Adipocyte (in vitro differentiated cells): ENCODE data around the gene PTPN14.

Experiments used
- DNase-seq: peaks from one replicate; pipeline ENCODE4 v3.0.0-alpha.2; 2015; ENCODE audit warnings: low read depth
- H3K27me3 ChIP-seq: replicated peaks from 2 replicates; pipeline ENCODE4 v1.7.0; 2013; ENCODE audit warnings: mild to moderate bottlenecking, low read length, moderate library complexity; ENCODE audit not compliant: control insufficient read depth, insufficient read depth
- H3K36me3 ChIP-seq: 2 replicates; pipeline ENCODE4 v1.7.0; 2013; ENCODE audit warnings: low read length, mild to moderate bottlenecking, moderate library complexity; ENCODE audit not compliant: control insufficient read depth, insufficient read depth, severe bottlenecking
- H3K4me1 ChIP-seq: 2 replicates; pipeline ENCODE4 v1.7.0; 2013; ENCODE audit warnings: mild to moderate bottlenecking, low read length, moderate library complexity; ENCODE audit not compliant: control insufficient read depth, insufficient read depth
- H3K4me3 ChIP-seq: 2 replicates; pipeline ENCODE4 v1.7.0; 2013; ENCODE audit warnings: mild to moderate bottlenecking, low read length, moderate library complexity
- H3K9ac ChIP-seq: 2 replicates; pipeline ENCODE4 v1.7.0; 2013; ENCODE audit warnings: mild to moderate bottlenecking, low read length, moderate library complexity
- H3K9me3 ChIP-seq: 2 replicates; pipeline ENCODE4 v1.7.0; 2013; ENCODE audit warnings: mild to moderate bottlenecking, low read length, moderate library complexity; ENCODE audit not compliant: control insufficient read depth

The PTPN14 gene

DNA sequence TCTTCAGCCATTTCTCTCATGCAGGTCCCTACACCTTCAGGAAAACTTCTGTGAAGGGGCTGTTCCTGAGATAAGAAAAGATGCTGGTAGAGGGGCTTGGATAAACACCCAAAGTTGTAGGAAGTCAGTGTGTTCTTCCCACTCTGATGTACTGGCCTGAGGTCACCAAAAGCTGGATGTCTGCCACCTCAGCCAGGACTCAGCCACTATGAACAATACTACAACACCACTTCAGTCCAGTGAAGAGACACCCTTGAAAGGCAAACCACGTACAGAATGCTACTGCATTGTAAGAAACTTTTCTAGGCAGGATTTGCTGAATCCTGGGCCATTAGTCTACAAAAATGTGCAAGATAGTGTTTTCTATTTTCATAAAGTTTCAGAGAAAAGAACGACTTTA, 2.4 kb downstream of the PTPN14 start:
- Histone ChIP-seq H3K36me3 (no peaks in the 10 kb centered on the region), H3K4me1 (peaks cover 46% of the 10 kb centered on the region), H3K9me3 (no peaks in the 10 kb centered on the region), H3K9ac (peak overlapping the region; percentile 98), H3K4me3 (peak overlapping the region; percentile 92), H3K27me3 (no peaks in the 10 kb centered on the region)
- peak; percentile 47 for DNase-seq

DNA sequence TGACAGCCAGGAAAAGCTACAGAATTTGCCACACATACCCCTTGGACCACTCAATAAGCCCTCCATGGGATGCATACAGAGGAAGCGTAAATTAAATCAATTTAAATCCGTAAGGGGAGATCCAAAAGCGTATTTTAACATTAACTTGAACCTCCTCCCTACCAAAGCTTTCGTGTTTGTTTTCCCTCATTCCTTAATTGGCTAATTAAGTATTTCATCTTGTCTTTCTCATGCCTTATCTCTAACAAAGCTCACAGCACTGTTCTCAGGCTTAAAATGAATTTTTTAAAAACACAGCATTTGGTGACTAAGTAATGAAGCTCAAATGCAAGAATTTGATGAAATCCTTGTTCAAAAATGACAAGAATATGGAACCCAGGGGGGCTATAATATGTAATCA, 3.1 kb downstream of the PTPN14 start:
- Histone ChIP-seq H3K27me3 (no peaks in the 10 kb centered on the region), H3K9me3 (no peaks in the 10 kb centered on the region), H3K36me3 (no peaks in the 10 kb centered on the region), H3K4me1 (peaks cover 46% of the 10 kb centered on the region), H3K9ac (no peak overlapping the region), H3K4me3 (peak overlapping the region; percentile 92)
- DNase-seq: no peak

- H3K4me3 ChIP-seq: no peak overlapping the region
- H3K36me3 ChIP-seq: no peaks in the 10 kb centered on the region
- no peak for DNase-seq
- no peak overlapping the region for H3K9ac ChIP-seq
- no peaks in the 10 kb centered on the region for H3K9me3 ChIP-seq
- H3K4me1 ChIP-seq: peaks cover 45% of the 10 kb centered on the region
- no peaks in the 10 kb centered on the region for H3K27me3 ChIP-seq
These were observed 3.7 kb downstream of the PTPN14 start for GRCh38 chr1:214547747-214548146.

DNA sequence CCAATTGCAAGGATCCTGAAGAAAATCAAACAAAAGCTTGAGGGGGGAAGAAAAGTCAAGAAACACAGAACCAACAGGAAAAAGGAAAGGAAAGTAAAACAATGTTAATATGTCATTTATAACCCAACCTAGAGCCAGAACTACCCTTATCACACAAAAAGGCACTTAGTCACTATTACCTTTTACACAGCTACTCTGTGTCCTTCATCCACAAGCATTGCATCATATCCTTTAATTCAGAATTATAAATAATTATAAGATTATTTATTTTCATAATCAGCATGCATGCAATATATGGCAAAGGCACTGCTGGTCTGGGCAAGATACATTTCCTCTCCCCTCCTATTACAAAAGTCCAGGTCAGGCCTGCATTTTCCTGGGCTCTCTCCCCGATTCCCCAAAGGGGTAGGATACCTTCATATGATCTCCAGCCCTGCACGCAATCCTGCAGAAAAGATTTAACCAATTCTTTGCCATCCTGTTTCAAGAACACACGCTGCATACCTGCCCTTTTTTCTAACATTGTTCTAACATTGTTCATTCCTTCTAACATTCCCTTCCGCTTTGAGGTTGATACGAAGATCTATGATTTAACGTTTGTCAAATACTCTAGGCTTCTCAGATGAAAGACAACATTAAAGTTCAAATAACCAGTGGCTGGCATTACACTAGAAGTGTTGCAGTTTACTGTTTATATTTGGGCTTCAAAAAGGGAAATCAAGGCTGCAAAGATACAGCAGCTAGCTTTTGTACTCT, 4.3 kb downstream of the PTPN14 start:
- no peaks in the 10 kb centered on the region for H3K36me3 ChIP-seq
- H3K4me3 ChIP-seq: peak overlapping the region; percentile 26
- H3K9me3 ChIP-seq: no peaks in the 10 kb centered on the region
- H3K9ac ChIP-seq: no peak overlapping the region
- H3K4me1 ChIP-seq: peaks cover 41% of the 10 kb centered on the region
- DNase-seq: no peak
- no peaks in the 10 kb centered on the region for H3K27me3 ChIP-seq

DNA sequence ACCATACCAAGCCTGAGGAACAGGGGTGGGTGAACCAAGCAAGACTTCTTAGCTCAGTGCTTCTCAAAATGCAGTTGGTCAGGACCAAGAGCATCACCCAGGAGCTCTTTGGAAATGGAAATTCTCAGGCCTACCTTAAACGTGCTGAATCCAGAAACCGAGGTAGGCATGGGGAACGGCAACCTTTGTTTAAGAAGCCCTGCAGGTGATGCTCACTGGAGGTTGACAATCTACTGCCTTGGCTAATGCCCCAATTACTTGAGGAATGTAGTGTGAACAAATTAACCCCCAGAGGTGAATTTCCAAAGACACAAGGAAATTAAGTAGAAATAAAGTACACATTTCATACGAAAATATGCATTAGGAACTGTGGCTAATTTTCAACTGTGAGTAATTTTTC, 5.3 kb downstream of the PTPN14 start:
- no peaks in the 10 kb centered on the region for H3K36me3 ChIP-seq
- H3K9ac ChIP-seq: no peak overlapping the region
- peaks cover 41% of the 10 kb centered on the region for H3K4me1 ChIP-seq
- H3K9me3 ChIP-seq: no peaks in the 10 kb centered on the region
- no peaks in the 10 kb centered on the region for H3K27me3 ChIP-seq
- DNase-seq: no peak
- H3K4me3 ChIP-seq: no peak overlapping the region

DNA sequence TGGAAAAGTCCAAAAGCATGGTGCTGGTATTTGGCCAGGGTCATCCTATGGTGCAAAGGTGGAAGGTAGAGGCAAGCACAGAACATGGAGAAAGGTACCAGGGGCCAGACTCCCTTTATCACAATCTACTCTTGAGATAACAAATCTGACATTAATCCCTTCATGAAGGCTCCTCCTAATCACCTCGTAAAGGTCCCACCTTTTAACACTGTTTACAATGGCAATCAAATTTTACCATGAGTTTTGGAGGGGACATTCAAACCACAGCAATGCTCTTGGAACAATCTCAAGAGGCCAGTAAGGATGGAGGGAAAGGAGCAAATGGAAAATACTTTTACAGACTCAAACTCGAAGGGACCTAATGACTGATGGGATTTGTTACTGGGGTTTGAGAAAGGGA, 6.1 kb downstream of the PTPN14 start:
- Histone ChIP-seq H3K4me3 (no peak overlapping the region), H3K4me1 (peaks cover 38% of the 10 kb centered on the region)

GRCh38 chr1:214544791-214545190, 6.6 kb downstream of the PTPN14 start:
- no peaks in the 10 kb centered on the region for H3K36me3 ChIP-seq
- H3K9ac ChIP-seq: no peak overlapping the region
- DNase-seq: no peak
- H3K4me3 ChIP-seq: no peak overlapping the region
- no peaks in the 10 kb centered on the region for H3K9me3 ChIP-seq
- H3K27me3 ChIP-seq: no peaks in the 10 kb centered on the region
- H3K4me1 ChIP-seq: peaks cover 34% of the 10 kb centered on the region

More for the DNA sequence above, 6.1 kb downstream of the PTPN14 start:
- no peaks in the 10 kb centered on the region for H3K9me3 ChIP-seq
- H3K36me3 ChIP-seq: no peaks in the 10 kb centered on the region
- DNase-seq: no peak
- no peak overlapping the region for H3K9ac ChIP-seq
- no peaks in the 10 kb centered on the region for H3K27me3 ChIP-seq

DNA sequence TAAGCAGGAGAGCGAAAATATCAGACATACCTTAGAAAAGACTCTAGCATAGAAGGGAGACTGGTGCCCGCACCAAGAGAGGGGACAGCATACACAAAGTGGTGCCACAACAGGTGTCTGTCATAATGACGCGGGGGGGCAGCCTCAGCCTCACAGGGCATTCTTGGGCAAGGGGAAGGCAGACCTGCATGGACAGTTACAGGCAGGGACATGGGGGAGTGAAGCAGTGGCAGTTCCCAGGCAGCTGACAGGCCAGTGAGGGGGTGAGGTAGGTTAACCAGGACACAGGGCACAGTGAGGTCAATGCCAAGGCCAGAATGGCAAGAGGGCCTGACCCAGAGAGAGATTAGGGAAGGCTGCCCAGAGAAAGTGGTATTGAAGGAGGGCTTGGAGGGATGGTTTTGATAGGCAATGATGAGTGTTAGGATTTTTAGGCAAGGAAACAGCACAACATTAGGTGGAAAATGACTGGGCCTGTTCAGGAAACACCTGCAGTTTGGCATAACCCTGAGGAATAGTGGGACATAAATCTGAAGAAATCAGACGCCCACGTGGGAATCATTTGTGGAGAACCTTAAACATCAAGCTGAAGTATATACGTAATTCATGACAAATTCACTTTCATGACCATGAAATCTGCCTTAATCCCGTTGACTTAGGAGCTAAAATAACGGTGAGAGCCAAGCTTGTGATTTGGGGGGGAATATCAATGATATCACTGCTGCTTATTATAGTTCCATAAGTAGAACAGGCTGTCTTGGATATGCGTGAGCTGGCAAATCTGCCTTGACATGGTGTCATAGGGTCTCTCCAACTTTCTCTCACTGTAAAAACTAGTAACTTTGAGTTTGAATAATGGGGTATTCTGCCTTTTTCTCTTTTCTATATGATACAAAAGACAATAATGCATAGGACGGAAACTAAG, 8.9 kb downstream of the PTPN14 start:
- Histone ChIP-seq H3K4me3 (no peak overlapping the region), H3K9ac (no peak overlapping the region), H3K9me3 (no peaks in the 10 kb centered on the region), H3K27me3 (no peaks in the 10 kb centered on the region), H3K4me1 (peaks cover 23% of the 10 kb centered on the region), H3K36me3 (no peaks in the 10 kb centered on the region)
- no peak for DNase-seq

GRCh38 chr1:214541693-214542092, 9.7 kb downstream of the PTPN14 start:
- H3K9me3 ChIP-seq: no peaks in the 10 kb centered on the region
- DNase-seq: no peak
- H3K36me3 ChIP-seq: no peaks in the 10 kb centered on the region
- peaks cover 20% of the 10 kb centered on the region for H3K4me1 ChIP-seq
- no peaks in the 10 kb centered on the region for H3K27me3 ChIP-seq
- no peak overlapping the region for H3K4me3 ChIP-seq
- no peak overlapping the region for H3K9ac ChIP-seq

DNA sequence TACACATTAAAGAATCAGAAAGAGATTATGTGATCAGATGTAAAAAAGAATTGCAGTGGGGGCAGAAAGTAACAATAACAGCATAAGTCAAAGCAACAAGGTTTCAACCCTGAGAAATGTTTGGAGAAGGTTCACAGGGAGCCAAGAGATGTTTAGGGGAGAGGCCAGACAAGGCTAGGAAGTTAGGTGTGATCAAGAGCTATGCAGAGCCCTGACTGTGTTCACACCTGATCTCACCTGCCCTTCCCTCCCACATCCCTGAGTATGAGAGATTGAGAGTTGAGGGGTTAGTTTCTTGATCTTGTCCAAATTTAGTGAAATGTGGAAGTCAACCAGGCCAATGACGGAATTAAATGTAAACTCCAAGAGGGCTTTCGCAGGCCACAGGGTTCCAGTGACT, 10.2 kb downstream of the PTPN14 start:
- no peaks in the 10 kb centered on the region for H3K9me3 ChIP-seq
- H3K36me3 ChIP-seq: no peaks in the 10 kb centered on the region
- no peak overlapping the region for H3K4me3 ChIP-seq
- DNase-seq: no peak
- H3K27me3 ChIP-seq: no peaks in the 10 kb centered on the region
- peaks cover 15% of the 10 kb centered on the region for H3K4me1 ChIP-seq
- H3K9ac ChIP-seq: no peak overlapping the region

DNA sequence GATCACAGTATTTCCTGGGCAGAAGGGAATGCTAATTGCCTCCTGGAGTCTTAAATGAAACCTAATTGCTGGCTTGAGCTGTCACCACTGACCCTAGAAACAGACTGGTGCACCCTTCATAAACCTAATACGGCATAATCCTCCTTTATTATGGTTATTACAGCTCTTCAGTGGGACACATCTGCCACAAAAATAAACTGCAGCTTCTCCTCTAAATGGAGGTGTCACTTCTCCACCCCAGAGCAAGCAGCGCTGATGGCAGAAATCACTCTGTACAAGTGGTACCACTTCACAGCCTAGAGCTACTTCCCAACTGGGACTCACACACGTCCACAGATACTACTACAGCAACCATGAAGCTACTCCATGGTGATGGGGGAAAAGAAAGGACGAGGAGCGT, 11.1 kb downstream of the PTPN14 start:
- no peaks in the 10 kb centered on the region for H3K9me3 ChIP-seq
- no peak overlapping the region for H3K9ac ChIP-seq
- no peak for DNase-seq
- no peaks in the 10 kb centered on the region for H3K27me3 ChIP-seq
- H3K4me1 ChIP-seq: peaks cover 15% of the 10 kb centered on the region
- H3K36me3 ChIP-seq: no peaks in the 10 kb centered on the region
- no peak overlapping the region for H3K4me3 ChIP-seq
